ENCODE data around the gene RBM20. TPM values are rescaled to one million over a fixed set of nuclear protein-coding genes. Genes with fewer than 3 reads are reported as not detected.

The RBM20 gene
- total RNA-seq, 1 donor = under 0.01 TPM

DNA sequence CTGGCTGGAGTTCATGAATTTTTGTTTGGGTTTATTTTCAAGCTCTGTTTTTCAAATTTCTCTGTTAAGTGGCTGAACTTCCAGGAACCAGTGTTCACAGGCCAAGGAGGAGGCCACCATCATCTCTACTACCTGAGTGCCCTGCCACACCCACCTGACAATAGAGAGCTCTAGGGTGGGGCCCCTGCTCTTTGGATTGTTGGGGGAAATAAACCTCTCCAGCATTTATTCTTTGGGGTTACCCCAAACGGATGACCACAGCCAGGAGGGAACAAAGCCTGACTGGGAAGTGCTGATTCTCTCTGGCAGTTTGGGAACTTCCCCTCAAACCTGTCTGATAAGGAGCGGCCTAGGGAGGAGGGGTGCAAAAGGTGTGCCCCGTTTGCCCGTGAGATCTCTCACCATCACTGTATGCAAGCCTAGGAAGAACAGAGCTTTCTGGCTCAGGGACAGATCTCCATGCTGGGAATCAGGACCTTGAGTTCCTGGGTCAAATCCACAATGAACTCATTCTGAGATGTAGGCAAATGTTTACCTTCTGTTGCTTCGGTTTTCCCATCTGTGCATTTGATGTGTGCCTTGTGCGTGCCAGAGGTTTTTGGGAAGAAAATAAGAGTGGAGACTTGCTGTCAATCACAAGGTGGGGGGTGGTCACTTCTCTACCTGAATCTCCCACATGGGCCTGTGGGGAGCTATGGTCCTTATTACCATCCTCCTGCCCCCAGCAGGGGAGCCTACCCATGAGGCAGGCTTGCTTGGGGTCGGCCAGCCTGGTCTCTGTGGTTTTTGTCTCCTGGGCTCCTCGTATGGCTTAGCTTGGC lies 199.9 kb downstream of the RBM20 start:
- DNase-seq (ENCODE audit: low read depth in 2 of 3, low spot score in 2 of 3) = no peak

DNA sequence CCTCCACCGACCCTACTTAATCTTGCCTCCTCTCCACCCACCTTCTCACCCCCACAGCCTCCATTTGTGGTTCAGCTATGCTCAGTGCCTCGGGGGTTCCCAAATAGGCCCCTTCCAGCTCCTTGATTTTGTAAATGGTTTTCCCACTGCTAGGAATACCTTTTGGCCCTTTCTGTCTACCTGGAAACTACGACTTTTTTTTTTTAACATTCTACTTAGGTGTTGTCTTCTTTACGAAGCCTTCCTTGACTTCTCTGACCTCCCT lies 200.4 kb downstream of the RBM20 start:
- no peak for DNase-seq (ENCODE audit: low read depth in 2 of 3, low spot score in 2 of 3)

DNA sequence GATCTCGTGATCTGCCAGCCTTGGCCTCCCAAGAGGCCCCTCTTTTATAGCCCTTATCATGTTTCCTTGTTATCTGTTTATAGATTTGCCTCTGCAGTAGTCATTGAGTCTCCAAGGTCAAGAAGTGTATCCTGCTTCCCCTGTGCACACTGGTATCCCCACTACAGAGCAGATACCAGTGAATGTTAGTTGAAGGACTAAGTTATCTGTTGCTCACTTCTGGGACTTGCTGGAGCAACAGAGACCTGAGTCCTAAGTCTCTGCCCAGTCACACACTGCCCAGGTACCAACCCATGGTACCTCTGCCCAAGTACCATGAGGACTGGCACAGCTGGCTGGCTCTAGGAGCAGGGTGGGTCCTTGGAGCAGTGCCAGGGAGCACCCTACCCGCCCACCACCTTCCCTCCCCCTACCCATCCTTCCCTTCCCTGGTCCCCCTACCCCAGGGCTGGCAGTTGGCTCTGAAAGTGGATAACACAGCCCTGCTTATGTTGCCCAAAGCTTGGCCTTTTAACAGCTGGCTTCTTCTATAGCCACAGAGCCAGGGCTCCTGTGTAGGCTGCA lies 201.1 kb downstream of the RBM20 start:
- DNase-seq (ENCODE audit: low read depth in 2 of 3, low spot score in 2 of 3) = no peak

DNA sequence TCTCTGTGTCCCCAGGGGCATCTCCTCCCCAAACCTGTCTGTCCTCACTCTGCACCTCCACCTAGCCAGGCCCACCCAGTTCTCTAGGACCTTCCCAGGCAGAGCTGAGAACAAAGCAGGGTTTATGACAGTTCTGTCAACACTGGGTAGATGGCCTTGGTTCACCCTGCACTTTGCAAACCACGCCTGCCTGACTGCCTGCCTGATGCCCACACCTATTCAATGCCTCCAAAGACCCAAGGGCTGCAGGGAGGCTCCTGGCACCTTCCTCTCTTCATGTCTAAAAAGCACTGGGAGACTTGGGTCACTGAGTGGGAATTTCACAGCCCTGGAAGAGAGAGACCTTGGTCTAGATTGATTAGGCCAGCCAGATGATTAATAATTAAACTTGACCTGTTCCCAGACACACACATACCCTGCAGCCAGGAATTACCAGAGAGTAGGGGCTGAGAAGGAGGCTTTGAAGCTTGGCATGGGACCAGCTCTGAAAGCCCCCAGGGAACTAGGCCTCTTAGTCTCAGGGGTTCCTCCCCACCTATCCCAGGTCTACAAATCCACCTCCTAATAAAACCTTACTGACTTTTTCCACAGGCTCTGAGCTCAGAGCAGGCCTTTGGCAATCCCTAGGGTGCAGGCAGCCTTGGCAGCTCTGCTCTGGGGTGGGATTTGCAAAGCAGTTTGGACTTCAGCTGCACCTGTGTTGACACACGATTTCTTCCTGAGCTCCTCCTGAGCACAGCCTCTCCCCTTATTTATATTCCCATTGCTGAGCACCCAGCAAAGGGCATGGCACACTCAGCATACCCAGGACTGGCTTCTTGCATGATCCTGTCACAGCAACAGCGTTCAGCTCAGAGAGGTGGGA lies 201.9 kb downstream of the RBM20 start:
- DNase-seq (ENCODE audit: low read depth in 2 of 3, low spot score in 2 of 3) = no peak

DNA sequence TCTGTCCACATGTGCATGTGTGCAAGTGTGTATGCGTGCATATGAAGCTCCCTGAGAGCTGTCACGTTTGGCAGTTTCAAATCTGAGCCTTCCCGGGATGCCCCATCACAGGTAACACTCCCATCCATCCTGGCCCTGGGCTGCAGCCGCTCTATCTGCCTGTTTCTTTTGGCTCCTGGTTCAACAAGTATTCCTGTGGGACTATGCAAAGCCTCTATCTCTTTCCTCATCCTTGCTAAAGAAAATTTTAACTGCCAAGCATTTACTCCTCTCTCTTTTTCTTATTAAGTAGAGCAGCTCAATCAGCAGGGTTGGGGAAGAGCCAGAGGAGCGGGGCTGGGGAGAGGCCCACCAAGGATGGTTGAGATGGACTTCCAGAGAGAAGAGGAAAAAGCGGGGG lies 203.2 kb downstream of the RBM20 start:
- no peak for DNase-seq (ENCODE audit: low read depth in 2 of 3, low spot score in 2 of 3)

DNA sequence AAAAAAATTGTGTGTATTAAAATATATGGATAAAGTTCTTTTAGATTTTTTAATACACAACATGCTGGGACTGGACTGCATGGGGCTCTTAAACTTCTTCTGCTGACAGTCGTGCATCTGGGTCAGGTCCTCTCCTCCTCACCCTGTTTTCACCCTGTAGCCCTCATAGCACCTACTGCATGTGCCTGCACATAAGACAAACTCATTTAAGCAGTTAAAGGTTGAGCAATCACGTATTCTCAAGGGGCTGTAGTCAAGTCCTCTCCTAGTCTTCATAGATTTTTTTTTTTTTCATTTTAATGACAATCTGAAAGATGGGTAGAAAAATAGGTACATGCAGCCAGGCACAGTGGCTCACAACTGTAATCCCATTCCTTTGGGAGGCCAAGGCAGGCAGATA lies 204.0 kb downstream of the RBM20 start:
- DNase-seq (ENCODE audit: low read depth in 2 of 3, low spot score in 2 of 3) = no peak

DNA sequence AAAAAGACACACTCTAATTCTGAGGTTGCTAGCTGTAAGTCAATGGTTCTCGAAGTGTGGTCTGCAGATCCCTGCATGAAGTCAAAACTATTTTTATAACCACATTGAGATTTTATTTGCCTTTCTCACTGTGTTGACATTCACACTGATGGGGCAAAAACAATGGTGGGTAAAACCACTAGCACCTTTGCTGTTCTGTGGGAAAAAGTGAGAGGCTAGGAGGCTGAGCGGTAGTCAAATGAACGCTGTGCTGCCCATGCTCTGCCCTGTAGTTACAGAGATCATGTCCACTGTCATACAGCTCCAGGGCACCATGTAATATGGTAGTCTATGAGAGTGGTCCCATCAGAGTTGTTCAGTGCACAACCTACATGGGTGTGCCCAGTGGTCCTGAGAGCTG lies 206.0 kb downstream of the RBM20 start:
- no peak for DNase-seq (ENCODE audit: low read depth in 2 of 3, low spot score in 2 of 3)

DNA sequence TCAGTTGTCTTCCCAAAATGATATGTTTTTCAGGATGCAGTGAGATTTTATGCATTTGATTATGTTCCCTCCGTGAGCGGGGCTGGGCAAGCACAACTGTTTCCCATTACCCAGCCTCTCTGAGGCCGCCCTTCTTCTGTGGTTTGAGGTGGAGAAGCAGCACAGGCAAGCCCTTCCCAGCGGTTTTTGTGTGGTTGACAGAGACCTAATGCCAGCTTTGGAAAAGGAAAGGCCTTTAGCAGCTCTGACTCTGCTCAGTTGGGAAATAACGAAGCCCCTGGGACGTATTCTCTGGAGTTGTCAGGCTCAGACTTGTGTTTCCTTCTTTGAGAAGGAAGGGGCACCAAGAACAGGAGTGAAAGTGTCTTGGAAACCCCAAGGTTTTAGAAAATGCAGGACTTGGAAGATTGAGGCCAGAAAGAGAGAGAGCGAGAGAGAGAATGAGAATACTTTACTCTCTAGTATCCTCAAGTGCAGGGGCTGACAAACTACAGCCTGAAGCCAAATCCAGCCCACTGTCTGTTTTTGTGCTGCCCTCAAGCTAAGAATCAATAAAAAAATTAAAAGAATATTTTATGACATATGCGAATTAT lies 207.0 kb downstream of the RBM20 start:
- no peak for DNase-seq (ENCODE audit: low read depth in 2 of 3, low spot score in 2 of 3)

DNA sequence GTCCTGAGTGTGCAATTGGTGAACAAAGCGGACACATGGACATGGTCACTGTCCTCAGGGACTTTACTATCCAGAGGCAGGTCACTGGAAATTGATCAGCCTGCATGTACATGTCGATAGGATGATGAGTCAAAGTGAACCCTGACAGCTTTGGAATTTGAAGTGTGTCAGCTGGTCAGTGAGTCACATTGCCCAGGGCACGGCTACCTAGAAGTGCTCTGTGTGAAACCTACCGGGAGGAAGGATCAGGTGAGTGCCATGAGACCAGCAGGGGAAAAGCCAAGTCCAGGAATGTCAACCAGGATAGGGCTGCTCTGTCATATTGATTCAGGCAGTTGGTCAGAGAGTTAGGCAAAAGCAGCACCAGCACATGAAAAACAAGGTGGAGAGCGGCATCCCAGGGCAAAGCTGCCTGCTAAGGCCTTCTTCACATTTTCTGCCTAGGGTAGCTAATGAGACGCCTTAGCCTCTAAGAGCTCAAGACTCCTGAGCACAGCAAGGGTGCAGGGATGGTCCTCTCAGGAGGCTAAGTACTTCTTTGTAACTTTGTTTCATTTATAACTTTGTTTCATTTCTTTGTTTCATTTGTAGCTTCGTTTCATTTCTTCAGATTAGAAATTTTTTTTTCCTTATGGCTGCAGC lies 208.2 kb downstream of the RBM20 start:
- no peak for DNase-seq (ENCODE audit: low read depth in 2 of 3, low spot score in 2 of 3)

DNA sequence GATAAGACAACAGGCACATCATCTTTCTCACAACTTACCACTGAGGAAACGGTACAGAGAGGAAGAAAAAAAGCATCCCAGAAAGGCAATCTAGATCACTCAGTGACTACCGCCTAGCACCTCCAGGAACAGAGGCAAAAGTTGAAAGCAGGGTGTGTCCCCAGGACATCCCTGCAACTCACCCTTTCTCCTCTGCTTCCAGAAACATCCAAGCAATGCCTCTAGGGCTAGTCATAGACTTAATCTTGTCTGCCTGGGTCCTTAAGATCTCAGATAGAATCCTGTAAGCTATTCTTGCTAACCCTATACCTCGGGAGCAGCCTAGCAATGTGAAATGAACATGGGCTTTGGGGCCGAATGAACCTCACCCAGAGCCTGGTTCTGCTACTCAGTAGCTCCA lies 208.8 kb downstream of the RBM20 start:
- DNase-seq (ENCODE audit: low read depth in 2 of 3, low spot score in 2 of 3) = no peak

DNA sequence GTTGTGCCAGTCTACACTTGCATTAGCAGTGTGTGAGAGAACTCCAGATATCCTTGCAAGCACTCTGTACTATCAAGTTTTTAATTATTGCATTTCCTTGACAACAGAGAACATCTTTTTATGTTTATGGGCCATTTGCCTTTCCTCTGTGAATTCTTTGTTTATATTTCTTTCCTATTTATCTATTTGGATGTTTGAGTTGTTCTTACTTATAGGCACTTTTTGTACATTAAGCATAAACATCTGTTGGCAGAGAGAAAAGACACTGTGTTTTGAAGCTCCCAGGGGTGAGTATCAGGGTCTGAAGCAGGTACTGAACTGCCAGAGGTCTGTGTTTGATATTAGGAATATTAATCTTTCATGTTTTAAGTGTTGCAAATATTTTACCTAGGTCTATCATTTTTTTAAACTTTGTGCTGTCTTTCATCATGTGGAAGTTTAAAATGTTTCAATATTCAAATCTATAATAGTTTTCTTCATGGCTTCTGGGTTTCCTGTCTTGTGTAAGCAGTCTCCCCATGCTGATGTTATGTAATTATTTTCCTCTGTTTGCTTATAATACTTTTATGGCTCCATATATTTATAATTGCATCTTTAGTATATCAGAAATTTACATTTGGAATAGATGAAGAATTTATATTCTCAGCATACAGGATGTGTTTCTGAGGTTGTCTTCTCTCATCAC lies 209.9 kb downstream of the RBM20 start:
- no peak for DNase-seq (ENCODE audit: low read depth in 2 of 3, low spot score in 2 of 3)

DNA sequence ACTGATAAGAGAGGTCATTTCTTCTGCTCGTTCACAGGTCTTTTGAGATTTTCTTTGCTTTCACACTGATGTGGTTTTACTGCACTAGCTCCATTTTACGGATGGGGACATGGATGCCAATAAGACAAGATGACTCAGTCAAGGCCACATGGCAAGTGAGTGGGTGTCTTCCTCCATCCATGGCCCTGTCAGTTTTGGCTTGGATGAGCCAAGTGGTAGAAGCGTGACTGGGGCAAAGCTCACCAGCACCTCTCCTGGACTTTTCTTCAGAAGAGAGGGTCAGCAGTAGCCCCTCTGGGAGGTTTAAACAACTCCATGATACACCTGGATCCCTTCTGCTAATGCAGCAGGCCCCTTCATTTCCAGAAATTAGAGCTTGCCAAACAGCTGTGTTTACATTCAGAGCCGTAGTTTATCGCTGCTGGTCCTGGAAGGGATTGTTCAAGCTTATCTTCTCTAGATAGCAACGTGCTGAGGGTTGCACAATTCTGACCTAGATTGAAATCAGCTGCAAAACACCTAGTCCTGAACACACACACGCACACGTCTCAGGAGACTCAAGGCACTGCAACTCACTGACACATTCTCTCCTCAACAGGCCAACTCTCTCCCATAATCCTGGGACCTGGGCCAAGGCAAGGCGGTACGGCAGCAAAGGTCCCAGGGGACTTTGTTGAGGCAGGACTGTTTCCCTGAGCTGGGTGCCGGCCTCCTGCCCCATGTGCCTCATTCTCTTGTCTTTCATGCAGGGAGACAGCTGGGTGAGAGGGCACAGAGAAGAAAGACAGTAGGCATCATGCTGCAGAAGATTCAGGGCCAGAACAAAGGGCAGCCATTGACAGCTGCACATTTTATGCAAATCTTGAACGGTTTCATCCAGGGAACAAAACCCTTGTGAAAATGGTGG lies 213.4 kb downstream of the RBM20 start:
- no peak for DNase-seq (ENCODE audit: low read depth in 2 of 3, low spot score in 2 of 3)

DNA sequence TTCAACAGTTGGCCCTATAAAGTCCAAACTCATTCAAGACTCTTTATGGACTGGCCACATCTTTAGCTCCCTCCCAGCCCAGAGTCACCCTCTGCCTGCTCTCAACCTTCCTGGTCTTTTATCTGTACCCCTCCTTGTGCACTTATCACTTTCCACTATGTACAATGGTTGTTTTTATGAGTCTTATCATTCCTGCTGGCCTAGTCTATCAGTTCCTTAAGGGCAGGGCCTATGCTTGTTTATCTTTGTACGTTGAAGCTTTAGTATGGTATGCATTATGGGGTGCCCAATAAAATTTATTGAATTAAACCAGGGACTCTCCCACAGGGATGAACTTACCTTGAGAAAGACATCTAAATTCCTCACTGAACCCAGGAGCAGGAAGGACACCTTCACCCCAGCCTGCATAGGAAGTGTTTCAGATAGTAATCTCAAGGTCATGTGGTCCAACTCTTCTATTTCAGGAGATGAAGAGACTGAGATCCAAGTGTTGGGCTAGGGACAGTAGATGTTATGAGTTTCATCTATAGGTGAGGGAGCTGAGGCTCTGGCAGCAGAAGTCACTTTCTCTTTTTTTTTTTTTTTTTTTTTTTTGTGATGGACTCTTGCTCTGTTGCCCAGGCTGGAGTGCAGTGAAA lies 214.3 kb downstream of the RBM20 start:
- DNase-seq (ENCODE audit: low read depth in 2 of 3, low spot score in 2 of 3) = no peak

DNA sequence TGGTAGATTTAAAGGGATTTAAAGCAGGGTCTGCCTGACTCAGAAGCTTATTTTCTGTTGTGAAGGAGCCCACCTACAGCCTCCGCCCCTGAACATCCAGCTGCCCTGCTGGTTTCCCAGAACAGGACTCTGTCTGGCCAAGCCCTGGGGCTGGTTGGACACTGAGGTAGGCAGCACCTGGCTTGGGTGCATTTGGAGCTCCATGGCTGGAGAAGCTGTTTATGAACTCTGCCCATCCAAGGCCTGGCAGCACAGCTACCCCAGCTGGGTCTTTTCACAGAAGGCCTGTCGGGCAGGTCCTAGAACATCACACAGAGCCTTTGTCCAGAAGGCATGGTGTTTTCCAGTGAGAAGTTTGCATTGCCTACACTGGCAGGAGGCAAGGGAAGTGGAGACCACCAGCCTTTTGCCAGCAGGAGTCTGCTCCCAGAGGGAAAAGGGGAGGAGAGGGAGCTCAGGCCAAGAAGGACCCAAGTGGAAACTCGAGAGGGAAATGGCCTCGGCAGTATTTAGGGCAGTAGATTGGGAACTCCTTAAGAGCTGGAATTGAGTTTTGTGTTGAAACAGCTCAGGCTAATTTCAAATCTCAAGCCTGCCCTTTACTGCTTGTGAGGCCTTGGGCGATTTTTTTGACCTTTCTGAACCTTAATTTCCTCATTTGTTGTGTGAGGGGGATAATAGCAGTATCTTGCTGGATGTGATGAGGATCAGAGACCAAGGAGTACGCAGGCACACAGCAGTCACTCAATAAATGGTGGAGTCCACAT lies 215.3 kb downstream of the RBM20 start:
- no peak for DNase-seq (ENCODE audit: low read depth in 2 of 3, low spot score in 2 of 3)

DNA sequence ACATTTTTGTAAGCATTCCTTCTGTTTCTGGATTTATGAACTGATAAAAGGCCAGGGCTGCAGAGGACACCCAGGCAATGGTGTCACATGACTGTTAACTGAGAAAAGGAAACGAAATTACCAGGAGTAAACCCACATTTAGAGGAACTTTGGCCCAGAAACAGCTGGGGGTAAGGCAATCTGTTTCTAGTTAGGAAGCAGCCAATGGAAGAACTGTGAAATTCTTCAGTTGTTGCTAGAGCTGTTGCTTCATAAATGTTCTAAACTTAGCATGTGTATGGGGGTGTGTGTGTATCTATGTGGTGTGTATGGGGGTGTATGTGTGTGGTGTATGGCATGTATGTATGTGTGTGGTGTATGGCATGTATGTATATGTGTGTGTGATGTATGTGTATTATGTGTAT lies 215.8 kb downstream of the RBM20 start:
- DNase-seq (ENCODE audit: low read depth in 2 of 3, low spot score in 2 of 3) = peak in 1 of 3 donors; percentile 41

DNA sequence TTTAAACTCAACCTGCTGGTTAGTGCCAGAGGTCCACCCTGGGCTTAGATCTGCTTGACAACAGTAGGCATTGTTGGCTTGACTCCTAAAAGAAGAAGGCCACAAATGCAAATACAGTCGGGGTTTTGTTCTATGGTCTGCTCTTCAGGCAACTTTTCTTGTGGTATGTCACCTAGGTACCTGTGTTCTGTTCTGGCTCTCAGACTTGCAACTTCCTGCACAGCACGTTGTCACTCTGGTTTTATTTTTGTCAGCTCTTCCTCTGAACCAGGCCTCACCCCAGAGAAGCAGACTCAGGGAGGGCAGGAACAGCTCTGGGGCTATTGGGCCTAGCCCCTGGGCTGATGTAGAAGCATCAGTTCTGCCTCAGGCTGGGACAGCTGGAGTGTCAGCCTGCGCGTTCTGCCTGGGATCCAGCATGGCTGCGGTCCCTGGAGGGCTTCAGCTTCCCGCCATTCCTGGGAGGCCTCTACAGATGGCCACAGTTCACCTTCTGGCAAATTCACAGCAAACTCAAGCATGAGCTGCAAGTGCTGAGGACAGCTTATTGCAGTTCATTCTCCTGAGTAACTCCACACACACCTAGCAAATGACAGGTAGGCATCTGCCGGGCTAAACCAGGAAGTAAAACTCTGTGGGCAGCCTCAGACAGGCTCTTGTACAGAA lies 216.6 kb downstream of the RBM20 start:
- DNase-seq (ENCODE audit: low read depth in 2 of 3, low spot score in 2 of 3) = peak in 1 of 3 donors; percentile 44

DNA sequence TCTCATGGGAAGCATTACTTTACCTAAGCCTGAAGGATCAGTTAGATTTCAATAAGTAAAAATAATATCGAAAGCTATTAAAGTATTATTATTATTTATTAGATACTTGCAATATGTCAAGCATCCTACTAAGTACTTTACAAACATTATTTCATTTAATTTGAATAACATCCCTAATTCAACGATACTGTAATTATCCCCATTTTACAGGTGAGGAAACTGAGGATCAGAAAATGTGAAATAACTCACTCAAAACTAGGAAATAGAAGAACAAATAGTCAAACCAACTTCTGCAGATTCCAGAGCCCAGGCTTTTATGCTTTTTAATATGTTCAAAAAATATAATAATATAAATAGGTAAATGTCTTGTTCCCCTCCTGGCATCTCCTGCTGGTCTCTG lies 217.3 kb downstream of the RBM20 start:
- DNase-seq (ENCODE audit: low read depth in 2 of 3, low spot score in 2 of 3) = no peak

Measured in hematopoietic multipotent progenitor cell (in vitro differentiated cells).